ENCODE data around the gene LSM5. TPM values are rescaled to one million over a fixed set of nuclear protein-coding genes. Genes with fewer than 3 reads are reported as not detected.

LSM5 gene
- total RNA-seq, 1 donor from 2014 or later: 168 TPM

DNA sequence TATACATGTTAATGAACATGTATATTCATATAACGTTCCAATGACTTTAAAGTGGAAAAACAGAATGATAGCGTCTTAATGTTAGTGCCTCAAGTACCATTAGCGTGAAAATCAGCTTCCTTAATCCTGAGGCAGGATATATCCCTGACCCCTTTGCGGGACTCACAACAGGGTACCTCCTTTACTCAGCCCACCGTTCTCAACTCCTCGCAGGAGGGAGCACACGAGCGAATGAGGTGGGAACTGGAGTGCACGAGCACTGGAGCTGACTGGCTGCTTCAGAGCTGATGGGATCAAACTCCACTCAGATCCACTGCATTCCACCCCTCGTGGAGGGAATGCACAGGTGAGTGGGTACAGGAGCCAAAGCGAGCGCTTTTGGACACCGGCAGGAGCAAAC, 41.2 kb upstream of the LSM5 start:
- peaks cover 10% of the 10 kb centered on the region for H3K9me3 Mint-ChIP-seq
- no peaks in the 10 kb centered on the region for H3K27me3 Mint-ChIP-seq (ENCODE audit: insufficient read depth, low read depth)
- Histone ChIP-seq H3K9me3 (ENCODE audit: low read depth) (no peaks in the 10 kb centered on the region), H3K9ac (no peak overlapping the region), H4K20me1 (ENCODE audit: low read depth) (no peaks in the 10 kb centered on the region), H3K4me1 (no peaks in the 10 kb centered on the region), H2AFZ (replicated peaks) (no peak overlapping the region), H3K4me3 (no peak overlapping the region), H3K27me3 (no peaks in the 10 kb centered on the region), H3F3A (ENCODE audit: low read depth) (no peaks in the 10 kb centered on the region), H3K27ac (no peak overlapping the region), H3K36me3 (no peaks in the 10 kb centered on the region), H3K79me2 (ENCODE audit: low read depth) (peaks cover 27% of the 10 kb centered on the region), H3K4me2 (no peak overlapping the region)
- H3K27ac Mint-ChIP-seq: no peak overlapping the region
- H3K36me3 Mint-ChIP-seq: peaks cover 11% of the 10 kb centered on the region
- TF ChIP-seq, protein P1, sequence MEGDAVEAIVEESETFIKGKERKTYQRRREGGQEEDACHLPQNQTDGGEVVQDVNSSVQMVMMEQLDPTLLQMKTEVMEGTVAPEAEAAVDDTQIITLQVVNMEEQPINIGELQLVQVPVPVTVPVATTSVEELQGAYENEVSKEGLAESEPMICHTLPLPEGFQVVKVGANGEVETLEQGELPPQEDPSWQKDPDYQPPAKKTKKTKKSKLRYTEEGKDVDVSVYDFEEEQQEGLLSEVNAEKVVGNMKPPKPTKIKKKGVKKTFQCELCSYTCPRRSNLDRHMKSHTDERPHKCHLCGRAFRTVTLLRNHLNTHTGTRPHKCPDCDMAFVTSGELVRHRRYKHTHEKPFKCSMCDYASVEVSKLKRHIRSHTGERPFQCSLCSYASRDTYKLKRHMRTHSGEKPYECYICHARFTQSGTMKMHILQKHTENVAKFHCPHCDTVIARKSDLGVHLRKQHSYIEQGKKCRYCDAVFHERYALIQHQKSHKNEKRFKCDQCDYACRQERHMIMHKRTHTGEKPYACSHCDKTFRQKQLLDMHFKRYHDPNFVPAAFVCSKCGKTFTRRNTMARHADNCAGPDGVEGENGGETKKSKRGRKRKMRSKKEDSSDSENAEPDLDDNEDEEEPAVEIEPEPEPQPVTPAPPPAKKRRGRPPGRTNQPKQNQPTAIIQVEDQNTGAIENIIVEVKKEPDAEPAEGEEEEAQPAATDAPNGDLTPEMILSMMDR (IDR thresholded peaks at IDR 0.05): no peak
- TF ChIP-seq EZH2 (IDR thresholded peaks at IDR 0.05): no peak
- no peak for TF ChIP-seq EZH2phosphoT487 (IDR thresholded peaks at IDR 0.05)
- H3K4me3 Mint-ChIP-seq: no peak overlapping the region
- no peaks in the 10 kb centered on the region for H3K4me1 Mint-ChIP-seq
- no peak for DNase-seq (ENCODE audit: low spot score)

GRCh38 chr7:32525839-32526238, 35.7 kb upstream of the LSM5 start:
- no peak overlapping the region for H3K27ac Mint-ChIP-seq
- H3K27ac ChIP-seq: no peak overlapping the region

GRCh38 chr7:32524631-32525030, 34.5 kb upstream of the LSM5 start:
- Mint-ChIP-seq H3K27me3 (ENCODE audit: insufficient read depth, low read depth) (no peaks in the 10 kb centered on the region), H3K4me1 (no peaks in the 10 kb centered on the region), H3K4me3 (no peak overlapping the region), H3K9me3 (peaks cover 52% of the 10 kb centered on the region), H3K36me3 (peaks cover 46% of the 10 kb centered on the region), H3K27ac (no peak overlapping the region)
- Histone ChIP-seq H4K20me1 (ENCODE audit: low read depth) (no peaks in the 10 kb centered on the region), H3K27ac (no peak overlapping the region), H2AFZ (replicated peaks) (no peak overlapping the region), H3K4me3 (no peak overlapping the region), H3K4me2 (no peak overlapping the region), H3K9me3 (ENCODE audit: low read depth) (peaks cover 10% of the 10 kb centered on the region), H3K79me2 (ENCODE audit: low read depth) (peaks cover 29% of the 10 kb centered on the region), H3K36me3 (no peaks in the 10 kb centered on the region), H3K27me3 (no peaks in the 10 kb centered on the region), H3F3A (ENCODE audit: low read depth) (no peaks in the 10 kb centered on the region), H3K9ac (no peak overlapping the region), H3K4me1 (no peaks in the 10 kb centered on the region)
- no peak for DNase-seq (ENCODE audit: low spot score)
- TF ChIP-seq EZH2 (IDR thresholded peaks at IDR 0.05) (no peak), EZH2phosphoT487 (IDR thresholded peaks at IDR 0.05) (no peak)
- TF ChIP-seq, protein P1 (IDR thresholded peaks at IDR 0.05): no peak

More at GRCh38 chr7:32525839-32526238, 35.7 kb upstream of the LSM5 start:
- H3K4me1 Mint-ChIP-seq: no peaks in the 10 kb centered on the region
- H3K4me3 Mint-ChIP-seq: no peak overlapping the region
- Histone ChIP-seq H3K36me3 (no peaks in the 10 kb centered on the region), H3K27me3 (no peaks in the 10 kb centered on the region), H3F3A (ENCODE audit: low read depth) (no peaks in the 10 kb centered on the region), H3K4me2 (no peak overlapping the region), H3K79me2 (ENCODE audit: low read depth) (peaks cover 27% of the 10 kb centered on the region), H4K20me1 (ENCODE audit: low read depth) (no peaks in the 10 kb centered on the region), H3K9ac (no peak overlapping the region), H2AFZ (replicated peaks) (no peak overlapping the region), H3K4me1 (no peaks in the 10 kb centered on the region), H3K4me3 (no peak overlapping the region), H3K9me3 (ENCODE audit: low read depth) (no peaks in the 10 kb centered on the region)
- DNase-seq (ENCODE audit: low spot score): no peak
- peaks cover 36% of the 10 kb centered on the region for H3K36me3 Mint-ChIP-seq
- TF ChIP-seq EZH2 (IDR thresholded peaks at IDR 0.05): no peak
- TF ChIP-seq EZH2phosphoT487 (IDR thresholded peaks at IDR 0.05): no peak
- TF ChIP-seq, protein P1 (IDR thresholded peaks at IDR 0.05): no peak
- no peaks in the 10 kb centered on the region for H3K27me3 Mint-ChIP-seq (ENCODE audit: insufficient read depth, low read depth)
- H3K9me3 Mint-ChIP-seq: peaks cover 40% of the 10 kb centered on the region
